HG03457 (cell line): ENCODE data around the gene PDGFA.

ENCODE experiments used
- ATAC-seq: cut with Tn5 transposase; IDR thresholded peaks from one replicate; pipeline ENCODE4 v1.9.1; 2021; ENCODE audit warnings: moderate number of reproducible peaks; ENCODE audit not compliant: unreplicated experiment

PDGFA gene

DNA sequence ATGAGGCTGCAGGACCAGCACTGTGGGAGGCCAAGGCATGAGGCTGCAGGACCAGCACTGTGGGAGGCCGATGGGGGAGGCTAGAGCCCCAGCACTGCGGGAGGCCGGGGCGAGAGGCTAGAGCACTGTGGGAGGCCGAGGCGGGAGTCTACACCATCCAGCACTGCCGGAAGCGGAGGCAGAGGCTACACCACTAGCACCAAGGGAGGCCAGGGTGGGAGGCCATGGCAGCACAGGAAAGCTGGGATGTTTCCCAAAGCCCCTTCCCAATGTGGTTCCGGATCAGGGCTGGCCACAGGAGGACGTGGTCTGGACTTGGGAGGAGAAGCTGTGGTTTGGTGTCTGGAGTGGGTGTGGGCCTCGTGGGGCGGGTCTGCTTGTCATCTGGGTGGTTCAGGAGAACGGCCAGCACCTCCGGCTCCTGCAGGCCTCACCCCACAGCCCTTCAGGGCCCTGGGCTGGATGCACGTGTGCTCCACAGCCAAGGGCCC, 43.6 kb downstream of the PDGFA start:
- no peak for ATAC-seq

DNA sequence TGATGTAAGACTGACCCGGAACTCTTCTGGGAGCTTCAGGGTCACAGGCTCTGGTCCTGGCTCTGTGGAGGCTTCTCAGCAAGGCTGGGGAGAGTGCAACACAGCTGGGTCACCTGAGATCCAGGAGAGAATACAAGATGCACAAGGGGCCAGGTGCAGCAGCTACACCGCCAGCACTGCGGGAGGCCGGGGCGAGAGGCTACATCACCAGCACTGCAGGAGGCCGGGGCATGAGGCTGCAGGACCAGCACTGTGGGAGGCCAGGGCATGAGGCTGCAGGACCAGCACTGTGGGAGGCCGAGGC, 44.3 kb downstream of the PDGFA start:
- no peak for ATAC-seq

DNA sequence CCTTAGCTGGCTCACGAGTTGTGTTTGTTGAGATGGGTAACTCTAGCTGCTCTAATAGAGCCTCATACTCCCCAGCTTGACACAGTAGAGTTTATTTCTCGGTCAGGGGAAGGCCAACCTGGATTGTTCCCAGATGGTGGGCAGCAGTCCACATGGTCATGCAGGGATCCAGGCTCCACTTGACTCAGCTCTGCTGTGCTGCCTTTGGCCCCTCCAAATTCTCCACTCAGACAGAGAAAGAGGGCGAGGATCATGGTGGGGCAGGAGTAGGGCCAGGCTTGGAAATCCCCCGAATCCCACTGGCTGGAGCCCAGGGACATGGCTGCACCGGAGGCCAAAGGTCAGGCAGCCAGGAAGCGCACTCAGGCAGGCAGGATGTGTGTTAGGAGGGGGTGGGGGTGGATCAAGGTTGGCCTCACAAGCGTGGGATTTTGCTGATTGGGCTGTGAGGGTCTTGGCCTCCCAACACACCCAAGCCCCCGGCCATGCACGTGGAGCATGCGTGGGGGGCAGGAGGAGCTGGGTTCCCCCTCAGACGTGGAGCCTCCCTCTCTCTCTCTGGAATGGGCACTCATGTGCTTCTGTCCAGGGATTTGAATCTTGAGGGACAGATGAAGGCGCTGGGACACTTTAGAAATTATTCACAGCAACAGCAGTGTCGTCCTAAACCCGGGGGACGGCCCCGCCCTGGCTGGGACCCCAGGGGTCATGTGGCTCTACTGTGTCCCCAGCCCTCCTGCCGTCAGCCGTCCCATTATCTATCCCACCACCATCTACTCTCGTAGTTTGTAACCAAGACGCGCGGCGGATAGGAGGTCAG, 44.8 kb downstream of the PDGFA start:
- ATAC-seq = no peak

DNA sequence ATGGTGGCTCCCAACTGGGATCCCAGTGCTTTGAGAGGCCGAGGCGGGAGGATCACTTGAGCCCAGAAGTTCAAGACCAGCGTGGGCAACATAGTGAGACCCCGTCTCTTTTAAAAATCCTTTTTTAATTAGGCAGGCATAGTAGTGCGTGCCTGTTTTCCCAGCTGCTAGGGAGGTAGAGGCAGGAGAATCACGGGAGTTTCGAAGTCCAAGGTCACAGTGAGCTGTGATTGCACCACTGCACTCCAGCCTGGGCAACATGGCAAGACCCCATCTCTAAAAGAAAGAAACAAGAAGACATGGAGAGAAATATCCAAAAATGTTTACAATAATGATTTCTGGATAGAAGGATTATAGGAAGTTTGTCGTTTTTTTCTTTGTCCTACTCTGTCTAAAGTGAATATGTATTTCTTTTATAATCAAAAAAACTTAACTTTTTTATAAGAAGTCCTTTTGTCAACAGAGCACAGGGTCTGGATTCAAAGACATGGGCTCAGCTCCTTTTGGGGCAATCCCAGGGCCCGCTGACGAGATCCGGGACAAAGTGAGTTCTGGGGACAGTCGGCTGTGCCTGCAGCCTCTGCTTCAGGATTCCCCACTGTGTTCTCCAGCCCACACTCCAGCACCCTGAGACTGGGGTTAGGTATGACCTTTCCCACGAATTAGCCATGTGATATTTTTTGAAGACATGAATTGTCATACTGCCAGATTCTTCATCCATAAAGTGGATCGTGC, 45.6 kb downstream of the PDGFA start:
- no peak for ATAC-seq

DNA sequence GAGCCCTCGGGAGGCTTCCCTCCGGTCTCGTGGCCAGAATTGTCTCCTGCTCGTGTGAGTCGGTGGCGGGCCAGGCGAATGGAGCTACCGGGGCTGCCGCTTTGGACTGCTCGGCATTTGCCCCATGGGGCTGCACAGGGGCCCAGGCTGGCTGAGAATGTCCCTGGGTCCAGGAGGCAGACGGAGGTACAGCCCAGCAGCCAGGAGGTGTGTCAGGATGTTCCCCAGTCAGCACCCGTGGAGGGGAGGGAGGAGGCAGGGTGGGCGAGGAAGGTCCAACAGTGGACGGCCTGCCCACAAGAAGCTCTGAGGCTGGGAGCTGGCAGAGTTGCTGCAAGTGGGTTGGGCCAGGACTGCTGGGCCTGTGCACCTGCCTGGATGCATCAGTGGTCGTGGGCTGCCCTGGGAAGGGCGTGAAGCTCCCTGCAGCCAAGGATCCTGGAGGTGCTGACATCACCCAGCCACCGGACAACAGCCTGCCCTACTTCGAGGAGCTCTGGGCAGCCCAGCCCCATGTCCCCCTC, 46.4 kb downstream of the PDGFA start:
- ATAC-seq = no peak

DNA sequence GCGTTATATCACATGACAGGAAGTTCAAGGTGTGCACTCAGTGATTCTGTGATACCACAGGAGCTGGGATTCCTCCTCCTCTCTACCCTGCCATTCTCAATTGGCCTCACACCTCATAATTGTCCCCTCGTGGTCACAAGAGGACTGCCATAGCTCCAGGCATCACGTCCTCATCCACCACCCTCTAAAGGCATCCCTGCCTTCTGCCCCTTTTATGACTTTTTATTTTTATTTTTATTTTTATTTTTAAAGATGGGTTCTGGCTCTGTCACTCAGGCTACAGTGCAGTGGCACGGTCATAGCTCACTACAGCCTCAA, 47.0 kb downstream of the PDGFA start:
- ATAC-seq = no peak

DNA sequence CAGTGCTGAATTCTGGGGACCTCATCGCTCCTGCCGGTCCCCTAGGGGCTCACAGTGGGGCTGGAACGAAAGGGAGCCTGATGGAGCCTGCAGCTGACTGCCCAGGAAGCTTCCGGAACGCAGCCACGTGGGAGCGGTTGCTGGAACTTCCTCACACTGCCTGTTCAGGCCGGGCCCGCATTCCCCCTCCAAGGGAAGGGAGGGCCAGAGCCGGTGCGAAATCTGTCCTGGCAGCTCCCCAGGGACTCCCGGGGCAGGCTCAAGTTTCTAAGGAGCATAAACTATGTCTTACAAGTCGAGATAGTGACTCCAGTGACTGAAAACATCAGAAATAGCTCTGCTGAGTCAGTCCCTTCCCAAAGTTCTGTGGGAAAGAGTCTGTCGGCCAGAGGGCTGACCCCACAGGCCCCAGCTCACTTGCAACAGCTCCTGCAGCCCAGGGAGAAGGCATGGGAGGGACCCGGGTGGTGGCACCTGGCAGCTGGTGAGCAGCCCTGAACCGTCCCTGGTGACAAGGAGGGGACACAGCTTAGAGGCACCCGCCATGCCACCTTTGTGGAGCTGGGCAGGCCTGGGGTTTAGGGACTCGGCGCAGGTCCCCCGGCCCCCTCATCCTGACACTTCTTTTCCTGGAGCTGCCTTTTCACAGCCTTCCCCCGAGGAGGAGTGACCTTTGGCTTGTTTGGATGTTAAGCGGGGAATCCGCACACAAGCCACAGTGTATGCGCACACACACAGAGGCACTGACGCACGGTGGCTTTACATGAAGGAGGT, 47.6 kb downstream of the PDGFA start:
- no peak for ATAC-seq

DNA sequence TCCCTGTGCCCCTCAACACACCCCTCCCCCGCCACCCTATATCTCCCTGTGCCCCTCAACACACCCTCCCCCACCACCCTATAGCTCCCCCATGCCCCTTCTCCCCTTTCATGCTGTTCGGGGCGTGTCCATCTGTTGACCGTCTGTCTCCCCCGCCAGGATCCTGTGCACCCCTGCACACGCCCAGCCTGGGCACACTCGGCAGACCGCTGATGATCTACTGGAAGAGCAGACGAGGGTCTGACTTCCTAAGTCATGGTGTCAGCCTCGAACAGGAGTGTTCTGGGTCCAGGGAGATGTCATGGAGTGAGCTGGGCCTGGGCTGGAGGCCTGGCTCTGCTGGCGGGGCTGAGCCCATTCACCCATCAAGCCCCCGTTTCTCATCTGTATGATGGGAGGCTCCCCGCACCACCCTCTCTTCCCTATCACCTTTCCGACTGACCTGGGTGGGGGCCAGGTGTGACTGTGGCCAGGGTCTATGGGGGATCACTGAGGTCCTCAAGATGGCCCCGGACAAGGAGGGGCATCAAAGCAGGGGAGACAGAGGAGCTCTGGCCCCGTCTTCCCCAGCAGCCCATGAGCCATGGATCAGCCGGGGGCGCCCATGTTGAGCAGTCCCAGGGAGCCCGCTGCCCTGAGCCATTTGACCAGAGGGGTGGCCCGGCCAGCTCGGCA, 48.3 kb downstream of the PDGFA start:
- no peak for ATAC-seq

DNA sequence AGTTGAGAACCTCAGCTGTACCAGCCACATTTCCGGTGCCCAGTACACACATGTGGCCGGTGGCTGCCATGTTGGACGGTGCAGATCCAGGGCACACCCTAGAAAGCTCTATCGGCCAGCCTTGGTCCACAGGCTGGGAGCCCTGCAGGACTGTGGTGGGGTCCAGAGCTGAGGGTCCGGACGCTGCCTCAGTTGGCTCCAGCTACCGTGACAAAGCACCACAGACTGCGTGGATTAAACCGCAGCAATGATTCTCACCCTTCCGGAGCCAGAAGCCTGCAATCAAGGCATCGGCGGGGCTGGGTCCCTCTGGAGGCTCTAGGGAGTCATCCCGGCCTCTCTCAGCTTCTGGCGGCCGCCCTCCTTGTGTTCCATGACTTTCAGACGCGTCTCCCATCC, 50.1 kb downstream of the PDGFA start:
- no peak for ATAC-seq

DNA sequence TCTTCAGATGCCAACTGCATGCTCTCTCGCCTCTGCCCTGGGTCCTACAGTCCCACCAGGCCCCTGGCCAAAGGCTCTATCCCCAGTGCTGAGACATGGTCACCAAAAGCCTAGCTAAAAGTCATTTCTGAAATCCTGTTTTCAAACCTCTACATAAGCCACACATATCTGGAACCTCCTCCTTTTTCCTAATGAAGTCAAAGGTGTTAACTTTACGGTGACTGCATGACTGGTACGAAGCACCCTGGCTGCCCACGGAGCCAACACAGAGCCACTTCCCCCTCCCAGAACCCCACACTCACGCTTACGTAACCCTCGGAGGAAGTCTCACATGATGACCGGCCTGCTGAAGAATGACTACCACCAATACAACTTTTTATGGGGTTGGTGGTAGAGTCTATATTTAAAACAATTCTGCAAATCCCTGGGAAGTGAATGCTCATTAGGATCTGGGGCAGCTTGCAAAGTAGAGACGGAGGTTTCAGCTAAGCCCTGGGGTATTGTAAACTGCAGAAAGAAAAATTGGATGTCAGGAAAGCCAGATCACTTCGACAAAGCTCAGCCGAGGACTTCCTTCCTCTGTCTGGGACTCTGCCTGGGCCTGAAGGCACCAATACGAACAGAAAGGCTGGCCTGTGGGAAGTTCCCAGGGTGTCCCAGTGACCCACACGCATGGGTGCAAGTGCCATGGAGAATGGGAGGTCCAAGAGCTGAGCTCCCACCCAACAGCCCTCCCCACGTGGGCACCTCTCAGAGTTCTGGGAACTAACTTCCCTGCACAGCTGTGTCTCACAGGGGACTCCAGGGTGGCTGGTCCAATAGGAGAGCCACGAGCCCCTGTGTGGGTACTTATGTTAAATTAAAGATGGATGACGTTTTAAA, 50.7 kb downstream of the PDGFA start:
- ATAC-seq = no peak

DNA sequence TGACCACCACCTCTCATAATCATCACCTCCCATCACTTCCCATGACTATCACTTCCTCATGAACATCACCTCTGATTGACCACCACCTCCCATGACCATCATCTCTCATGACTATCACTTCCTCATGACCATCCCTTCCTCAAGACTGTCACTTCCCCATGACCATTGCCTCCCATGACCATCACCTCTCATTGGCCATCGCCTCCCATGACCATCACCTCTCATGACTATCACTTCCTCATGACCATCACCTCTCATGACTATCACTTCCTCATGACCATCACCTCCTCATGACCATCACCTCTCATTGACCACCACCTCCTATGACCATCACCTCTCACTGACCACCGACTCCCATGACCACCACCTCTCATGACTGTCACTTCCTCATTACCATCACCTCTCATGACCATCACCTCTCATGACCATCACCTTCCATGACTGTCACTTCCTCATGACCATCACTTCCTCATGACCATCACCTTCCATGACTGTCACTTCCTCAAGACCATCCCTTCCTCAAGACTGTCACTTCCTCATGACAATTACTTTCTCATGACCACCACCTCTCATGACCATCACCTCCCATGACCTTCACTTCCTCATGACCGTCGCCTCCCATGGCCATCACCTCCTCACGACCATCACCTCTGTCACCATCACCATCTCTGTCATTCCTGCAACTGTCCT, 51.6 kb downstream of the PDGFA start:
- ATAC-seq = no peak

DNA sequence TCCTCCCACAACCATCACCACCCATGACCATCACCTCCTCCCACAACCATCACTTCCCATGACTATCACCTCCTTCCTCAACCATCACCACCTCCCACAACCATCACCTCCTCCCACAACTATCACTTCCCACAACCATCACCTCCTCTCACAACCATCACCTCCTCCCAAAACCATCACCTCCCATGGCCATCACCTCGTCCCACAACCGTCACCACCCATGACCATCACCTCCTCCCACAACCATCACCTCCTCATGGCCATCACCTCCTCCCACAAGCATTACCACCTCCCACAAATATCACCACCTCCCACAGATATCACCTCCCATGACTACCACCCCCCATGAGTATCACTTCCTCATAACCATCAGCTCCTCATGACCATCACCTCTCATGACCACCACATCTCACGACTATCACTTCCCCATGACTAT, 52.2 kb downstream of the PDGFA start:
- no peak for ATAC-seq

DNA sequence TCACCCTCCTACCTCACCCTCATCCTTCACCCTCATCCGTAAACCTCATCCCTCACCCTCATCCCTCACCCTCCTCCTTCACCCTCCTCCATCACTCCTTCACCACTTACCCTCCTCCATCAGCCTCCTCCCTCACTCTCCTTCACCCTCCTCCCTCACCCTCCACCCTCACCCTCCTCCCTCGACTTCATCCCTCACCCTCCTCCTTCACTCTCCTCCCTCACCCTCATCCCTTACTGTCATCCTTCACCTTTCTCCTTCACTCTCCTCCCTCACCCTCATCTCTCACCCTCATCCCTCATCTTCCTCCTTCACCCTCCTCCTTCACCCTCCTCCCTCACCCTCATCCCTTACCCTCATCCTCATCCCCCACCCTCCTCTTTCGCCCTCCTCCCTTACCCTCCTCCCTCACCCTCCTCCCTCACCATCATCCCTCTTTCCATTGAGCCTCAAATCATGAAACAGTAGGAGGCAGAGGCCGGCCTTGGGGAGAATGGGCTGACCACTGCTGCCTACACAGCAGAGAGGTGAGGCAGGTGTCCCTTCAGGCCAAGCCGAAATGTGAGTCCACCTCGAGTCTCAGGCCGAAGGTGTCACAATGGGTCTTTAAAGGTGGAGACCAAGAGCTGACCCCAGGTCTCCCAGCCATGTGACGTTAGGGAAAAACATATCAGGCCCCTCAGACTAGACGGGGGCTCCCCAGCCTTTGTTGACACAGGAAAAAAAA, 53.0 kb downstream of the PDGFA start:
- ATAC-seq = no peak

DNA sequence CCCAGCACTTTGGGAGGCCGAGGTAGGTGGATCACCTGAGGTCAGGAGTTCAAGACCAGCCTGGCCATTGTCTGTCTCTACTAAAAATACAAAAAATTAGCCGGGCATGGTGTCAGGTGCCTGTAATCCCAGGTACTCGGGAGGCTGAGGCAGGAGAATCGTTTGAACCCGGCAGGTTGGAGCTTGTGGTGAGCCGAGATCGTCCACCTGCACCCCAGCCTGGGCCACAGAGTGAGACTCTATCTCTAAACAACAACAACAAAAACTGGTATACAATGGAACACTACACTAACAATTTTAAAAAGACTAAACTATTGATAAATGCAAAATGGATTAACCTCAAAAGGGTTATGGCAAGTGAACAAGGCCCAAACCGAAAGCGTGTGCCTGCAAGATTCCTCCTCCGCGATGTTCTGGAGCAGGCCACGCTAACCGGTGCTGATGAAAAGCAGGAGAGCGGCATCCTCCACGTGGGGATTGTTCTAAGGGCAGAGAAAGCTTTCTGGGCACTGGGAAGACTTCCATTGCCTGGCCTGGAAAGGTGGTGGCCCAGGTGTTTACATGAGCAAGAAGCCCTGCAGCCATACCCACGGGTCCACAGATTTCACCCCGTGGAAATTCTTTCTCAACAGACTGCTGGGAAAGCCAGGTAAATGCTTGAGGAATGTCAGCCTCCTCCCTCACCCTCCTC, 53.8 kb downstream of the PDGFA start:
- ATAC-seq = no peak

DNA sequence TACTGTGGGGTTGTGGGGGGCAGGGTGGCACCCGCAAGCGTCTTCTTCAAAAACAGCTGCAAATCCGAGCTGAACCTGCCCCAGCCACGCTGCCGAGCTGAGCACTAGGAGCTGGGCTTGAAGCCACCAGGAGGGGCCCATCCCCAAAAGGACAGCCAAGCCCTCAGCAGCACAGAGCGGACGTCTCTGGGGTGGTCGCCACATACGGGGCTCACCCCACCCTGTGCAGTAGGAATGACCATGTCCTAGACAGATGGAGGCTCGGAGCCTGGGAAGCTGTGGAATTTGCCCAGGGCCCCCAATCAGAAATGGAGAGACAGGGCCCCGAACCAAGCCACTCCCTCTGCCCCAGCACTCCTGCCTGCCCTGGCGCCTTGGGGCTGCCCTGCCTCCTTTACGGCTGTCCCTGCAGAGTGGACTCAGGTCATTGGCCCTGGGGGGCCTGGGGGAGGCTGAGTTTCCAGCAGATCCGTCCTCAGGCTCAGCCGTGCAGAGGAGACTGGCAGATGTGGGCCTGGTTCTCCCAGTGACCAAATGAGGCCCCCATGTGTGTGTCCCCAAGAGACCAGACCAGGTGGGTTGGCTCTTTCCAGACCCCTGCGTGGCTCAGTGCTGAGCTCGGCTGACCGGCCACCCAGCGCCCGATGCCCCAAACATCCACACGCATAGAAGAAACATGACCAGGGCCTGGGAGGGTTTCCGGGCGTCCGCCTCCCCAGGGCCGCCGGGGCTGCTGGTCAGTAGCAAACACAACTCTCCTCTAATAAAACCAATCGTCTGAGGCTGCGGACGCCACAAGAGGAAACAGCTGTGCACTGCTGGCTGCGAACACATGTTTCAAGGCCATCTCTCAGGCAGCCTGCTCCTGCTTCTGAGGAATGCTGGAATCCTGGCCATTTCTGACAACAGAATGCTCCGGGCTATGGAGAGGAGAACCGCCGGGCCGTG, 54.9 kb downstream of the PDGFA start:
- no peak for ATAC-seq

DNA sequence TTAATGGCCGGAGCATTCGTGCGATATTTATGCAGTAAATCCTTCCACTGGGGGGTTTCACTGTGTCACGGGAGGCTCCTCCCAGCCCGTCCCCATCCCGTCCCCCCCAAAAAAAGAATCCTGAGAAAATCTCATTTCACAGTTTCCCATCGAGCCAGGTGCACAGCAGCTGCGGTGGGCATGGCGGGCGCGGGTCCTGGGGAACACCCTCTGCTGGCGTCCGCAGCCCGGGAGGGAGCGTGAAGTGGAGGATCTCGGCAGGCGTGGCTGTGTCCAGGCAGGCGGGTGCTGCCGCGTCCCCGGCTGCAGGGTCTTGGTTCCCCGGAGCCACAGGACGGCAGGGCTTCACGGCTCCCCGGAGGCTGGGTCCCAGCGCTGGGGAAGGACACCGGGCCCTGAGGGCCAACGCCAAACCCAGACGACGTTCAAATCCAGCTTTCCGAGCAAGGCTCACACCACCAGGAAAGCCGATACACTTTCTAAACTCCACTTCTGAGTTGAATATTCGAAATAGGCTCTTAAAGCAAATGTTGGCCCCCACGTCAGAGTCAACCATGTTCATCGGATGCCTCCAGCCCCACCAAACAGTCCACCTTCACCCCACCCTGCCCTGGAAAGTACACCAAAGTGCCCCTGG, 55.7 kb downstream of the PDGFA start:
- ATAC-seq = no peak

DNA sequence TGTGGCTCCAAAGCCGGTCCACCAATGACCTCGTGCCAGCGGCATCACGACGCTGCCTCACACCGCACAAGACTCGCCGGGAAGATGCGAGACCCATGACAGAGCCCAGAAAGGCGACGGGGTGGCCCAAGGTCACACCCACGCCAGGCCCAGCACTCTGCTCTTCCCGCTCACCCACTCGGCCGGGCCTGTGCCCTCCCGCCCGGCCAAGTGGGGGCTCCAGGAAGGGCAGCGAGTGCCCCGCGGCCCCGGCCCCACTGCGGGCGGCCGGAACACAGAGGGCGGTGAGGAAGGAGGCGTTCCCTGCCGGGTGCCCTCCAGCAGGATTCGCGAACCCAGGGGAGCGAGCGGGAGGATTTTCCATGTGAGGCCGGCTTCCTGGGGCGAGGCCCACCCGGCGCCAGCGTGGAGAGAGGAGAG, 56.3 kb downstream of the PDGFA start:
- ATAC-seq = no peak
